Dermis blood vessel endothelial cell (primary cell): ENCODE measurements around the gene ASMTL. TPM values are rescaled to one million over a fixed set of nuclear protein-coding genes. Genes with fewer than 3 reads are reported as not detected.
"Not testable (repeated sequence)": the region's sequence is repeated elsewhere in the genome, so short reads cannot be mapped to it uniquely, and the experiment has no call there.

Experiments
- DNase-seq: peaks from one replicate; pipeline ENCODE4 v3.0.0; 2010
- total RNA-seq: library from RNA; depleted of rRNA; stranded (reverse); fragments of >200 nt; gene quantifications from 2 replicates; pipeline ENCODE4 v1.2.3, GENCODE V29; 2014

The ASMTL gene
- total RNA-seq, 1 donor from 2014 or later = 9.7 TPM

- DNase-seq = no peak
Measured at GRCh38 chrX:1433646-1434357, 18.9 kb downstream of the ASMTL start.

GRCh38 chrX:1430451-1430850, 22.3 kb downstream of the ASMTL start:
- DNase-seq = no peak

DNA sequence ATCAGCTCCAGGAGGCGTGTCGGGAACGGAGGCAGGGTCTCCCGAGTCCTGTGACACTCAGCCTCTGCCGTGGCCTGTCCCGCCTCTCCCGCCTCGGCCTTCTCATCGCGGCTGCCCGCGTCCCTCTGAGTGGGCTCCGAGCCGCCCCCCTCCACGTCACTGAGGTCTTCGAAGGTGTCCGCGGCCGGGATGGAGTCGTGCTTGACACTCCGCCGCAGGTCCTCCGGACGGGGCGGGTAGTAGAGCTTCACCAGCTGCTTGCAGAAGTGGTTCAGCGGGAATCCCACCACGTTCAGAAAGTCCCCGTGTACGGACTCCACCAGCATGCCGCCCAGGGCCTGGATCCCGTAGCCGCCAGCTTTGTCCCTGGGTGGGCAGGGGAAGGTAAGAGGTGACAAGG, 25.0 kb downstream of the ASMTL start:
- no peak for DNase-seq

GRCh38 chrX:1426321-1426720, 26.4 kb downstream of the ASMTL start:
- not testable (repeated sequence) for DNase-seq

GRCh38 chrX:1425381-1425780, 27.3 kb downstream of the ASMTL start:
- no peak for DNase-seq

DNA sequence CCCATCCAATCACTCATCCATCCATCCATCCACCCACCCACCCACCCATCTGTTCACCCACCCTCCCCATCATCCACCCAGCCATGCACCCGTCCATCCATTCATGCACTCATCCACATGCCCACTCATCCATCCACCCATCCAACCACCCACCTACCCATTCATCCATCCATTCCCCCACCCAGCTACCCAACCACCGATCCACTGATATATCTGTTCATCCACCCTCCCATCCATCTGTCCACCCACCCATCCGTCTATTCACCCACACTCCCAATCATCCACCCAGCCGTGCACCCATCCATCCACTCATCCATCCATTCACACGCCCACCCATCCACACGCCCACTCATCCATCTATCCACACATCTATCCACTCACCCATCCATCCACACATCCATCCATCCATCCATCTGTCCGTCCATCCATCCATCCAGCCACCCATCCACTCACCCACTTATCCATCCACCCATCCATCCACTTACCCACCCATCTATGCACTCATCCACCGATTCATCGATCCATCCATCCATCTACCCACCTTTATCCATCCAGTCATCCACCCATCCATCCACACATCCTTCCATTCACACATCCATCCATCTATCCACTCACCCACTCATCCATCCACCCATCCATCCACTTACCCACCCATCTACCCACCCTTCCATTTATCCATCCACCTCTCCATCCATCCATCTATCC, 28.4 kb downstream of the ASMTL start:
- DNase-seq = no peak

GRCh38 chrX:1423215-1423614, 29.5 kb downstream of the ASMTL start:
- no peak for DNase-seq

GRCh38 chrX:1422135-1422465, 30.6 kb downstream of the ASMTL start:
- no peak for DNase-seq

DNA sequence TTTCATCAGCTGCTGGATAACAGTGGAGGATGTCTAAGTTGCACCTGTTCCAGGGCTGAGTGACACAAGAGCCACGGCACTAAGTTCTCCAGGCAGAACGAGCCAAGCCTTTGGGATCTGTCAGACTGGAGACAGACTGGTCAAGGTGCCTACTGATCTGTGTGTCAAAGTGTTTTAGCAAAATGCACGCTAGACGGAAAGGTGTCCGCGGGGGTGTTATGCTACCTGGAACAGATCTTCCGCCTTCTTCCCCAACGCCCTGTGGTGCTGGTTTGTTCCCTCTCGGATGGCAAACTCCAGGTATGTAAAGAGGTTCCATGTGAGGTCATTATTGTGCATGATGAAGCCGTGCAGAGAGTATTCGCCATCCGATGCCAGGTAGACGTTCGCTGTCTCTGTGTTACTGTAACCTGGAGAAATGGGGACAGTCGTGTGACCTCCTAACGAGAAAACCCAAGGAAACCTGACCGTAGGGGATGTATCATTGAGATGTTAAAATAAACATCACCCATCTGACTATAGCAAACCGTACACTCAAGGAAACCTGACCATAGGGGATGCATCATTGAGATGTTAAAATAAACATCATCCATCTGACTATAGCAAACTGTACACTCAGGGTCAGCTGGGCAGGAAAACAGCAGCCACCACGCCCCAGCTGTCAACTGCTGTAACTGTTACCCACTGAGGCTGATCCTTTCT, 31.1 kb downstream of the ASMTL start:
- no peak for DNase-seq

DNA sequence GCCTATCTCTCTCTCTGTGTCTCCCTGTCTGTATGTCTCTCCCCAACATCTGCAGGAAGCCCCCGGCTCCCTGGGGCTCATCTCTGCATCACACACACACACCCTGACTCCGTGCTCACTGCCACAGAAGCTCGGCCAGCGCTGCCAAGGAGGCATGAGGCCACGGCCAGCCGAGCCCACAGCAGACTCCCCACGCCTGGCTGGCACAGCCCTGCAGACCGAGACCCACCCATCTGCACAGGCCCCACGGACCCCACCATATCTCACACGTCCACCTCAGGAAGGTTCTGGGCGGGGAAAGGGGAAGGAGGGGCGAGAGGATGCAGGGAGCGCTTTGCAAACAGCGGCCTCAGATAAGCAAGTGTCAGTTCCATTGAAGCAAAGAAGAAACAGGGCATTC, 32.3 kb downstream of the ASMTL start:
- no peak for DNase-seq

GRCh38 chrX:1419545-1420355, 33.0 kb downstream of the ASMTL start:
- DNase-seq = no peak

- no peak for DNase-seq
Measured at GRCh38 chrX:1418901-1419544, 33.7 kb downstream of the ASMTL start.

- DNase-seq = no peak
Measured at GRCh38 chrX:1417921-1418771, 34.6 kb downstream of the ASMTL start.

DNA sequence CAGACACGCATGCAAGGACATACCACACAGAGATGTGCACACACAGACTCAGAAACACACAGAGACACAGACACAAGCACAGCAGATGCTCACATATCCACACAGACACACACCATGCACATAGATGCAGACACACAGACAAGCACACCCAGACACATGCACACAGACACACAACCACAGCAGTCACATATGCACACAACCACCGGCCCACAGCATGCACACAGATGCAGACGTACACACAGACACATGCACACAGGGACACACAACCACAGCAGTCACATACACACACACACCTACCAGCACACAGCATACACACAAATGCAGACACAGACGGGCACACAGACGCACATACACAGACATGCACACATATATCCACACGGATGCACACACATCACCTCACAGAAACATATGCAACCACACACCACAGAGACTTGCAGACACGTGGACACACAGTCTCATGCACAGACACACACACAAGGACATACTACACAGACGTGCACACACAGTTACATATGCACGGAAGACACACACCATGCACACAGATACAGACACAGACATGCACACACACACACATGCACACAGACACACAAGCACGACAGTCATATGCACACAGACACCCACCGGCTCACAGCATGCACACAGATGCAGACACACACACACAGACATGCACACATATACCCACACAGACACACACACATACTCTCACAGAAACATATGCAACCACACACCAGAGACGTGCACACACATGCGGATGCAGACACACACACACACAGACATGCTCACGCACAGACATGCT, 35.5 kb downstream of the ASMTL start:
- no peak for DNase-seq

GRCh38 chrX:1416327-1416784, 36.4 kb downstream of the ASMTL start:
- DNase-seq = no peak

GRCh38 chrX:1412551-1413161, 40.1 kb downstream of the ASMTL start:
- no peak for DNase-seq

- no peak for DNase-seq
Measured at GRCh38 chrX:1411326-1411725, 41.4 kb downstream of the ASMTL start.

- DNase-seq = no peak
Measured at GRCh38 chrX:1407035-1407434, 45.7 kb downstream of the ASMTL start.

DNA sequence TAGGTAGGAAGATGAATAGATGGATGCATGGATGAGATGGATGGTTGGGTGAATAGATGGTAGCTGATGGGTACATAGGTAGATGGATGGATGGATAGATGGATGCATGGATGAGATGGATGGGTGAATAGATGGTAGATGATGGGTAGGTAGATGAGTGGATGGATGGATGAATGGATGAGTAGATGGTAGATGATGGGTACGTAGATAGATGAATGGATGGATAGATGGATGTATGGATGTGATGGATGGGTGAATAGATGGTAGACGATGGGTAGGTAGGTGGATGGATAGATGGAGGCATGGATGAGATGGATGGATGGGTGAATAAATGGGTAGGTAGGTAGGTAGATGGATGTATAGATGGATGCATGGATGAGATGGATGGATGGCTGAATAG, 46.9 kb downstream of the ASMTL start:
- not testable (repeated sequence) for DNase-seq

DNA sequence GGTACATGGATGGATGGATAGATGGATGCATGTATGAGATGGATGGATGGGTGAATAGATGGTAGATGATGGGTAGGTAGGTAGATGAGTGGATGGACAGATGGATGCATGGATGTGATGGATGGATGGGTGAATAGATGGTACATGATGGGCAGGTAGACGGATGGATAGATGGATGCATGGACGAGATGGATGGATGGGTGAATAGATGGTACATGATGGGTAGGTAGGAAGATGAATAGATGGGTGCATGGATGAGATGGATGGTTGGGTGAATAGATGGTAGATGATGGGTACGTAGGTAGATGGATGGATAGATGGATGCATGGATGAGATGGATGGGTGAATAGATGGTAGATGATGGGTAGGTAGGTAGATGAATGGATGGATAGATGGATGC, 48.8 kb downstream of the ASMTL start:
- not testable (repeated sequence) for DNase-seq
